Measurements from ENCODE around the gene AMH. TPM values are rescaled to one million over a fixed set of nuclear protein-coding genes. Genes with fewer than 3 reads are reported as not detected.

AMH gene
- total RNA-seq, 1 experiment from 2014 or later = 21.9 TPM

- peak overlapping the region; percentile 71 to 89 for H3K4me3 ChIP-seq (ENCODE audit: low read depth in 2 of 2, low read length in 2 of 2)
- TSS peak; percentile 70 for BruUV-seq (replicated peaks)
- H3K4me1 ChIP-seq (ENCODE audit: control insufficient read depth, insufficient read depth, low read length) = peaks cover 18% of the 10 kb centered on the region
- peak overlapping the region; percentile 85 for H3K27ac ChIP-seq (ENCODE audit: low read length)
- no peaks in the 10 kb centered on the region for H3K9me3 ChIP-seq (ENCODE audit: control insufficient read depth, insufficient read depth, low read depth, low read length)
- TF ChIP-seq TCF7L2 (IDR thresholded peaks at IDR 0.05; ENCODE audit: low read depth, low read length) (no peak), CTCF (IDR thresholded peaks at IDR 0.05) (no peak), REST (IDR thresholded peaks at IDR 0.05; ENCODE audit: insufficient read depth in 1 of 2, low read depth in 2 of 2, low read length in 1 of 2) (no peak), SIN3A (IDR thresholded peaks at IDR 0.05; ENCODE audit: borderline replicate concordance, insufficient read depth, low read depth, low read length) (no peak), POLR2AphosphoS5 (IDR thresholded peaks at IDR 0.05; ENCODE audit: low read depth, low read length) (no peak)
- ATAC-seq (no peak), DNase-seq (ENCODE audit: low read depth, low spot score) (no peak)
- peaks cover 7% of the 10 kb centered on the region; the same call in 1 of the 2 replicates for H3K36me3 ChIP-seq (ENCODE audit: control insufficient read depth, insufficient read depth, low read length)
- in situ Hi-C loops (cut with HindIII; ENCODE audit: low pct_unique_long_range_greater_than_20kb, low sequenced_read_pairs) (no loop called here), intact Hi-C loops (cut with micrococcal nuclease; ENCODE audit: unreplicated experiment) (no loop called here)
- CTCF ChIA-PET = no interaction called here
- H3K27me3 ChIP-seq (ENCODE audit: control insufficient read depth, insufficient read depth, low read length) = no peaks in the 10 kb centered on the region
- POLR2A ChIA-PET = no interaction called here
Measured at GRCh38 chr19:2270157-2270422, 21.0 kb downstream of the AMH start.

GRCh38 chr19:2270423-2271233 lies 21.5 kb downstream of the AMH start:
- H3K36me3 ChIP-seq (ENCODE audit: control insufficient read depth, insufficient read depth, low read length) = peaks cover 7% of the 10 kb centered on the region; the same call in 1 of the 2 replicates
- TF ChIP-seq CTCF (IDR thresholded peaks at IDR 0.05) (no peak), REST (IDR thresholded peaks at IDR 0.05; ENCODE audit: insufficient read depth in 1 of 2, low read depth in 2 of 2, low read length in 1 of 2) (no peak), POLR2AphosphoS5 (IDR thresholded peaks at IDR 0.05; ENCODE audit: low read depth, low read length) (no peak), SIN3A (IDR thresholded peaks at IDR 0.05; ENCODE audit: borderline replicate concordance, insufficient read depth, low read depth, low read length) (no peak), TCF7L2 (IDR thresholded peaks at IDR 0.05; ENCODE audit: low read depth, low read length) (no peak)
- peak overlapping the region; percentile 71 to 89 for H3K4me3 ChIP-seq (ENCODE audit: low read depth in 2 of 2, low read length in 2 of 2)
- DNase-seq (ENCODE audit: low read depth, low spot score) (no peak), ATAC-seq (peak; percentile 3; the same call in 1 of the 2 replicates)
- H3K27me3 ChIP-seq (ENCODE audit: control insufficient read depth, insufficient read depth, low read length) = no peaks in the 10 kb centered on the region
- intact Hi-C loops (cut with micrococcal nuclease; ENCODE audit: unreplicated experiment) = no loop called here
- in situ Hi-C loops (cut with HindIII; ENCODE audit: low pct_unique_long_range_greater_than_20kb, low sequenced_read_pairs) = no loop called here
- peak overlapping the region; percentile 85; the same call in 1 of the 2 replicates for H3K27ac ChIP-seq (ENCODE audit: low read length)
- no peaks in the 10 kb centered on the region for H3K9me3 ChIP-seq (ENCODE audit: control insufficient read depth, insufficient read depth, low read depth, low read length)
- peaks cover 18% of the 10 kb centered on the region for H3K4me1 ChIP-seq (ENCODE audit: control insufficient read depth, insufficient read depth, low read length)
- BruUV-seq (replicated peaks) = no TSS peak
- CTCF ChIA-PET = no interaction called here
- POLR2A ChIA-PET = no interaction called here
